Aorta (tissue), 4 donors: ENCODE data around the gene SPDYE5. TPM values are rescaled to one million over a fixed set of nuclear protein-coding genes. Genes with fewer than 3 reads are reported as not detected.

Source experiments
- polyA plus RNA-seq, 2 donors: library from polyadenylated mRNA; stranded (reverse); fragments of 200-250 nt; gene quantifications; one replicate each; pipeline ENCODE4 v1.2.3, GENCODE V29; 2013
- total RNA-seq, 2 donors: library from RNA; stranded (reverse); fragmentation: NEBNext Ultra II Directional; extraction: Animal tissue kit (Norgen Biotek cat#: 25700); gene quantifications; one replicate each; pipeline ENCODE4 v1.2.1, GENCODE V29; 2021
- donor health status: healthy with polysubstance abuse.
- donor health status: Bipolar disorder and iron deficiency.
- donor health status: DM: no; HTN: no; CAD: no.
- donor health status: DM: yes; HTN: yes; CAD: no.

SPDYE5 gene
- total and polyA plus RNA-seq, 4 donors, result not detected

Other genes with a start within 250 kb of the SPDYE5 start
- gene TRIM73, start 96.7 kb upstream of the SPDYE5 start, total RNA-seq, result 1 to 10 TPM; 2.9 to 8.8 TPM
- gene TRIM73, start 96.7 kb upstream of the SPDYE5 start, polyA plus RNA-seq, result 1 to 10 TPM in 1 of 2 donors, not detected in 1; 4.2 TPM
- 10 to 100 TPM; 38.2 to 40.3 TPM for gene POM121C, start 6.0 kb upstream of the SPDYE5 start, total RNA-seq
- gene POM121C, start 6.0 kb upstream of the SPDYE5 start, polyA plus RNA-seq, result 10 to 100 TPM in 1 of 2 donors, 1 to 10 TPM in 1; 5.3 to 13.2 TPM
- gene HIP1, start 246.6 kb downstream of the SPDYE5 start, total RNA-seq, result 10 to 100 TPM; 56.8 to 87.9 TPM
- 10 to 100 TPM; 10.6 to 29.7 TPM for gene HIP1, start 246.6 kb downstream of the SPDYE5 start, polyA plus RNA-seq